HAP-1 (cell line): Measurements from ENCODE around the gene SLC26A11.
"Not testable (repeated sequence)": the region's sequence is repeated elsewhere in the genome, so short reads cannot be mapped to it uniquely, and the experiment has no call there.

Experiments used
- DNase-seq, 2 experiments: peaks; one replicate each; pipeline ENCODE4 v3.0.0-alpha.2; 2016 to 2020; ENCODE audit warnings: low spot score in 2 of 2
- H3K27me3 ChIP-seq: fragments of 250-450 bp; sonication (Bioruptor Pico); 2 replicates; pipeline ENCODE4 v1.5.1; 2020; ENCODE audit warnings: low read depth, mild to moderate bottlenecking, moderate library complexity
- H3K36me3 ChIP-seq: fragments of 250-450 bp; sonication (Bioruptor Pico); replicated peaks from 2 replicates; pipeline ENCODE4 v1.5.1; 2020; ENCODE audit warnings: mild to moderate bottlenecking
- H3K4me1 ChIP-seq: fragments of 250-450 bp; sonication (Bioruptor Pico); 2 replicates; pipeline ENCODE4 v1.5.1; 2020; ENCODE audit warnings: mild to moderate bottlenecking
- H3K4me3 ChIP-seq: fragments of 250-450 bp; sonication (Bioruptor Pico); 2 replicates; pipeline ENCODE4 v1.5.1; 2020; ENCODE audit warnings: mild to moderate bottlenecking, moderate library complexity
- H3K9me3 ChIP-seq: fragments of 250-450 bp; sonication (Bioruptor Pico); 2 replicates; pipeline ENCODE4 v1.5.1; 2020; ENCODE audit warnings: mild to moderate bottlenecking, moderate library complexity
- in situ Hi-C: fragments of 300-500 bp; cut with MboI; formaldehyde crosslinking; loops from 3 replicates; pipeline ENCODE4 v1.14.3; 2020; ENCODE audit warnings: low sequenced_read_pairs, inconsistent platforms, mixed read lengths

The SLC26A11 gene

DNA sequence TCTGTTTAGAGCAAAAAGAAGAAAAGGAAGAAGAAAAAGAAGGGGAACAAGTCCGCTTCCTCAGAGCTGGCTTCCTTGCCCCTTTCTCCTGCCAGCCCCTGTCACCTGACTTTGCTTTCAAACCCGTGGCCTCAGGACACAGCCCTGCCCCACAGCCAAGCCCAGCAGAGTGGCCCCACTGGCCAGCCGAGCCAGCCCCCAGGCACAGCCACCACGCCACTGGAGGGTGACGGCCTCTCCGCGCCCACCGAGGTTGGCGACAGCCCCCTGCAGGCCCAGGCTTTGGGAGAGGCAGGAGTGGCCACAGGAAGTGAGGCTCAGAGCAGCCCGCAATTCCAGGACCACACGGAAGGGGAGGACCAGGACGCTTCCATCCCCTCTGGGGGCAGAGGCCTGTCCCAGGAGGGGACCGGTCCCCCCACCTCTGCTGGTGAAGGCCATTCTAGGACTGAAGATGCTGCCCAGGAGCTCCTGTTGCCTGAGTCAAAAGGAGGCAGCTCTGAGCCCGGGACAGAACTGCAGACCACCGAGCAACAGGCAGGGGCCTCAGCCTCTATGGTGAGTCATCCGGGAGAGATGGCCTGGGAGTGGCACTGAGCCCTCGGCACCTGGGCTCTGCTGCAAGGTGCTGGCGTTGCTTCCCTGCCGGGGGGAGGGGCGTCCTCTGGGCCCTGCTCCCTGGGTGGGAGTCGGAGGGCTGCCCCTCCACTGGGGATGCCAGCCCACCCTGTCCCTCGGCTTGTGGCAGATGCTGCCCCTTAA lies 67.8 kb downstream of the SLC26A11 start:
- DNase-seq = no peak
- Histone ChIP-seq H3K9me3 (no peaks in the 10 kb centered on the region), H3K4me1 (no peaks in the 10 kb centered on the region), H3K27me3 (no peaks in the 10 kb centered on the region), H3K36me3 (peaks cover 23% of the 10 kb centered on the region), H3K4me3 (no peak overlapping the region)
- in situ Hi-C loops = no loop called here

DNA sequence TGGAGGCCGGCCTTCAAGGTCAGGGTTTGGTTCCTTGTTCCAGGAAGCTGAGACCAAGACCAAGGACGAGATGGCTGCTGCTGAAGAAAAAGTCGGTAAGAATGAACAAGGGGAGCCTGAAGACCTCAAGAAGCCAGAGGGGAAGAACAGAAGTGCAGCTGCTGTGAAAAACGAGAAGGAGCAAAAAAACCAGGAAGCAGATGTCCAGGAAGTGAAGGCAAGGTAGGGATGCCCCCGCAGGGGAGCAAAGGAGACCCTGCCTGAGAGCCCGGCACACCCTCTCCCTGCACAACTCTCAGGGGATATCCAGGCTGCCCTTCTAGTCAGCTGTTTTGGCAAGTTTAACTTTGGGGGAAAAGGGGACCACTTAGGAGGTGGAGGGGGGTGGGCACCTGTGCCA lies 69.4 kb downstream of the SLC26A11 start:
- peaks cover 24% of the 10 kb centered on the region for H3K36me3 ChIP-seq
- no peak for DNase-seq
- no peaks in the 10 kb centered on the region for H3K4me1 ChIP-seq
- H3K9me3 ChIP-seq = no peaks in the 10 kb centered on the region
- H3K4me3 ChIP-seq = no peak overlapping the region
- in situ Hi-C loops = no loop called here
- H3K27me3 ChIP-seq = no peaks in the 10 kb centered on the region

DNA sequence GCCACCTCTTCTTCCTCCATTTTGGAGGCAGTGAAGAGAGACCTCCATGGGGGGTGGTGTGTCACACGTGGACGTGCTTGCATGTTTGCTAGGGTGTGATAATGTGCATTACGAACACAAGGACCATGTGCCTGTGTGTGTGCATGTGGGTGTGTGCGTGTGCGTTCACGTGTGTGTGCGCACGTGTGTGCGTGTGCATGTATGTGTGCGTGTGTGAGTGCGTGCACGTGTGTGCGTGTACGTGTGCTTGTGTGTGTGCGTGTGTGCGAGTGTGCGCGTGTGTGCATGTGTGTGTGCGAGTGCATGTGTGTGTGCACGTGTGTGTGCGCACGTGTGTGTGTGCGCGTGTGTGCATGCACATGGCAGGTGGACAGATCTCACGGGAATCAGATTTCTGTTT lies 69.9 kb downstream of the SLC26A11 start:
- in situ Hi-C loops = no loop called here
- no peaks in the 10 kb centered on the region for H3K9me3 ChIP-seq
- no peaks in the 10 kb centered on the region for H3K4me1 ChIP-seq
- H3K36me3 ChIP-seq = peaks cover 27% of the 10 kb centered on the region
- no peak overlapping the region for H3K4me3 ChIP-seq
- DNase-seq = no peak
- no peaks in the 10 kb centered on the region for H3K27me3 ChIP-seq

DNA sequence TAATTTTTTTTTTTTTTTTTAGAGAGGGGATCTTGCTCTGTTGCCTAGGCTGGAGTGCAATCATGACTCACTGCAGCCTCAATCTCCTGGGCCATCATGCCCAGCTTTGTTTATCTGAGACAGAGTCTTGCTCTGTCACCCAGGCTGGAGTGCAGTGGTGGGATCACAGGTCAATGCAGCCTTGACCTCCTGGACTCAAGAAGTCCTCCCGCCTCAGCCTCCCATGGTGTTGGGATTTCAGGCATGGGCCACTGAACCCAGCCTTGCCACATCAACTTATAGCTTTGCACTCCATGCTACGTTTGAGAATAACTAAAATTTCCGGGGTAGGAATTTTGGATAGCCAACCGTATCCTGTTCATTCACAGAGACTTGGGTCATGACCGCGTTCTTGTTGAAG lies 71.0 kb downstream of the SLC26A11 start:
- Histone ChIP-seq H3K4me3 (no peak overlapping the region), H3K4me1 (no peaks in the 10 kb centered on the region), H3K36me3 (peaks cover 31% of the 10 kb centered on the region), H3K9me3 (no peaks in the 10 kb centered on the region), H3K27me3 (no peaks in the 10 kb centered on the region)
- DNase-seq = no peak
- in situ Hi-C loops = no loop called here

DNA sequence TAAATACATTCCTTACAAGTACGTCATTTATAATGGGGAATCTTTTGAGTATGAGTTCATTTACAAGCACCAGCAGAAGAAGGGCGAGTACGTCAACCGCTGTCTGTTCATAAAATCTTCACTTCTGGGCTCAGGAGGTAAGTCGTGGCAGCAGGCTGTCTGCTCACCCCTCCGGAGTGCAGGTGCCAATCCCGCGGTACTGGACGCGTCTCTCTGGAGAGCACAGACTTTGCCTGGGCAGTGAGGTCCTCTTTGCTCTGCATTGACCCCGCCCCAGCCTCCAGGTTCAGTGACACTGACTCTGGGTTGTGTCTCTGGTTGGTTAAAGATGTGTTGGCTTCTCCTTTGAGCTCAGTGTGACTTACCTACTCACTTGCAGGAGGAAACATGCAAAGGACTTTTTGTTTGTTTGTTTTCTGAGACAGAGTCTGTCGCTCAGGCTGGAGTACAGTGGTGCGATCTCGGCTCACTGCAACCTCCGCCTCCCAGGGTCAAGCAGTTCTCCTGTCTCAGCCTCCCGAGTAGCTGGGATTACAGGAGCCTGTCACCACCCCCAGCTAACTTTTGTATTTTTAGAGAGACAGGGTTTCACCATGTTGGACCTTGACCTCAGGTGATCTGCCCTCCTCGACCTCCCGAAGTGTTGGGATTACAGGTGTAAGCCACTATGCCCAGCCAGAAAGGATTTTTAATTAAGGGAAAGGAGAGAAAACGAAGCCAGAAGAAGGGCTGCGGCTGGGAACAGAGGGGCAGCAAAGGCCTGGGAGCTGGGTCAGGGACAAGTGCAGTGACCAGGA lies 71.7 kb downstream of the SLC26A11 start:
- in situ Hi-C loops = no loop called here
- Histone ChIP-seq H3K27me3 (no peaks in the 10 kb centered on the region), H3K4me3 (no peak overlapping the region), H3K4me1 (no peaks in the 10 kb centered on the region), H3K36me3 (peaks cover 31% of the 10 kb centered on the region), H3K9me3 (no peaks in the 10 kb centered on the region)
- DNase-seq = no peak

DNA sequence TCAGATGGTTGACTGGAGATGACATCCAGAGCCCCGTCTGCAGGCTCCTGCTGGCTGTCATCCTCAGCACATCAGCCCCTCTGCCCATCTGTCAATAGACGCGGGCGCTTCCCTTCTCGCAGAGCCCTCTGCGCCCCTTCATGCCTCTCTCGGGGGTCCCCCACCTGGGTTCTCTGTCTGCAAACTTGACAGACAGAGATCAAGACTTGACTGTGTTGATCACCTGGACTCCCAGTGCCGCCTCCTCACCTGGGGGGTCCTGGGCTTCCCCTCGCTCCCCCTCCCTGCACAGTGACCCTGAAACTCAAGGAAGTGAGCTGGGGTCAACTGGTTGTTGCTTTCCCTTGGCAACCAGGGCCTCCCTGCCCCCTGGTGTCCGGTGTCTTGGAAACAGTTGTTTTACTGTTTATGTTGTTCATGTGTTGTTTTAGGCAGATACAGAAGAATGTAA lies 72.3 kb downstream of the SLC26A11 start:
- H3K36me3 ChIP-seq = peaks cover 31% of the 10 kb centered on the region
- H3K27me3 ChIP-seq = no peaks in the 10 kb centered on the region
- H3K4me1 ChIP-seq = no peaks in the 10 kb centered on the region
- no peaks in the 10 kb centered on the region for H3K9me3 ChIP-seq
- no peak for DNase-seq
- in situ Hi-C loops = no loop called here
- H3K4me3 ChIP-seq = no peak overlapping the region

DNA sequence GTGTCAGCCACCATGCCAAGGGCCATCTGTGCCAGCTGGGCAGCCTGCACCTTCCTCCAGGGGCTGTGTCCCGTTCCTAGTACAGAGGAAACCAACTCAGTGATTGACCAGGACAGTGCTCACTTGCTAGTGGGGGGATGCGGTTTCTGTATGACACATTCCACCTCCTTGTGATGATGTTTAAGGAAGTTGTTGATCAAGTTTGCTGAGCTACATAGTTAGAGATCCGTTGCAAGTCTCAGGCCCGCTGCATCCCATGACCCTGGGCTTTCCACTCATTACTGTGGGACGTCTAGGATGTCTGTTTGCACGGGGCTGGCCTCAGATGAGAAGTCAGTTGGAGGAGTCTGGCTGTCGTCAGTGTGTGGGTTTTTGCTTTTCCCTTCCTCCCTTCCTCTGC lies 74.0 kb downstream of the SLC26A11 start:
- Histone ChIP-seq H3K4me3 (no peak overlapping the region), H3K36me3 (peaks cover 35% of the 10 kb centered on the region), H3K9me3 (no peaks in the 10 kb centered on the region), H3K27me3 (no peaks in the 10 kb centered on the region), H3K4me1 (no peaks in the 10 kb centered on the region)
- no peak for DNase-seq
- in situ Hi-C loops = no loop called here

DNA sequence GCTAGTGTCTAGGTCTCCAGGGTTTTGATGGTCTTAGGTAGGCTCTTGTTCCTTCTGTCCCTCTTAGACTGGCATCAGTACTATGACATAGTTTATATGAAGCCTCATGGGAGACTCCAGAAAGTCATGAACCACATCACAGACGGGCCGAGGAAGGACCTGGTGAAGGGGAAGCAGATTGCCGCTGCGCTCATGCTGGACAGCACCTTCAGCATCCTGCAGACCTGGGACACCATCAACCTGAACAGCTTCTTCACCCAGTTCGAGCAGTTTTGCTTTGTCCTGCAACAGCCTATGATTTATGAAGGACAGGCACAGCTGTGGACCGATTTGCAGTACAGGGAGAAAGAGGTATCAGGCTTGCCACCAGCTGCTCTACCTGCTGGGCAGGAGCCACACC lies 74.4 kb downstream of the SLC26A11 start:
- Histone ChIP-seq H3K9me3 (no peaks in the 10 kb centered on the region), H3K27me3 (no peaks in the 10 kb centered on the region), H3K36me3 (peaks cover 39% of the 10 kb centered on the region), H3K4me1 (no peaks in the 10 kb centered on the region), H3K4me3 (no peak overlapping the region)
- no peak for DNase-seq
- in situ Hi-C loops = no loop called here

DNA sequence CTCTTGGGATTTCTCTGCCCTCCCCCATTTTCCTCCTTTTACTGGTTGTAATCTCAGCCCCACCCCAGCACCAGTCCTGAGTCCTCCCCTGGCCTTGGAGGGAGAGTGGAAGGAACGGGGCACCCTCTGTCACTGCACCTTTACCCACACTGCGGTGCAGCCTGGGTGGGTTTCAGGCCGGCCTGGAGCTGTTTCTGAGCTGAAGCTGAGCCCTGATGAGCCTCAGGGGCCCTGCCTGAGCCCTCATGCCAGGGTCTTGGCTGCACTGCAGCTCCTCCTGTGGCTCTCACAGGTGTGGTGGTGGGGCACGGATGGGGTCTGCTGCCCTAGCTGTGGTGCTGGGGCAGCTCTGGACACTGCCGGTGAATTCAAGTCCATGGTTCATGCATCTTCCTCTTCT lies 74.9 kb downstream of the SLC26A11 start:
- Histone ChIP-seq H3K4me3 (no peak overlapping the region), H3K9me3 (no peaks in the 10 kb centered on the region), H3K4me1 (no peaks in the 10 kb centered on the region), H3K36me3 (peaks cover 40% of the 10 kb centered on the region), H3K27me3 (no peaks in the 10 kb centered on the region)
- no peak for DNase-seq
- in situ Hi-C loops = no loop called here

DNA sequence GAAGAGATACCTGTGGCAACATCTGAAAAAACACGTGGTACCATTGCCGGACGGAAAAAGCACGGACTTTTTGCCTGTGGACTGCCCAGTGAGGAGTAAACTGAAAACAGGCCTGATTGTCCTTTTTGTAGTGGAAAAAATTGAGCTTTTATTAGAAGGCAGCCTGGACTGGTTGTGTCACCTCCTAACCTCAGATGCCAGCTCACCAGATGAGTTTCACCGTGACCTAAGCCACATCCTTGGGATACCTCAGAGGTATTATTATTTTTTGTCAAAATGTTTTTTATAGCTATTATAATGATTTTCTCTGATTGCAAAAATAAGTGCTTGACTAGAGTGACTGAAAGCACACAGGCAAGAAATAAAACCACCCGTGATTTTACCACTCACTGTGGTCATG lies 75.3 kb downstream of the SLC26A11 start:
- H3K27me3 ChIP-seq = no peaks in the 10 kb centered on the region
- in situ Hi-C loops = no loop called here
- no peaks in the 10 kb centered on the region for H3K9me3 ChIP-seq
- DNase-seq = no peak
- no peak overlapping the region for H3K4me3 ChIP-seq
- H3K36me3 ChIP-seq = peaks cover 39% of the 10 kb centered on the region
- H3K4me1 ChIP-seq = no peaks in the 10 kb centered on the region

DNA sequence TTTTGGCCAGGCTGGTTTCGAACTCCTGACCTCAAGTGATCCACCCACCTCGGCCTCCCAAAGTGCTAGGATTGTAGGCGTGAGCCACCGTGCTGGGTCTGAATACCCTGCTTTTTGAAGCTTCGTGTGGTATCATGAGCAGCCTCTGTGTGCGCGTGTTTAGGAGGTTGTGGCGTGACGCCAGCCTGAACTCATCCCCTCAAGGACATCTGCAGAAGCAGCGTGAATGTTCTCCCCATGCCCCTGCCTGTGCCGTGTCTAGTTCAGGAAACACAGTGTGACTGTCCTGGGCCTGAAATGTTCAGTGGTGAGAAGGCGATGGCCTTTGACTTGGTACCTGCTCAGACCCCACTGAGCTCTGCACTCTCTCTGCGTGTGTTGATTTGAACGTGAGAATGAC lies 76.0 kb downstream of the SLC26A11 start:
- Histone ChIP-seq H3K4me1 (no peaks in the 10 kb centered on the region), H3K4me3 (no peak overlapping the region), H3K9me3 (no peaks in the 10 kb centered on the region), H3K27me3 (no peaks in the 10 kb centered on the region), H3K36me3 (peaks cover 45% of the 10 kb centered on the region)
- in situ Hi-C loops = no loop called here
- DNase-seq = no peak

DNA sequence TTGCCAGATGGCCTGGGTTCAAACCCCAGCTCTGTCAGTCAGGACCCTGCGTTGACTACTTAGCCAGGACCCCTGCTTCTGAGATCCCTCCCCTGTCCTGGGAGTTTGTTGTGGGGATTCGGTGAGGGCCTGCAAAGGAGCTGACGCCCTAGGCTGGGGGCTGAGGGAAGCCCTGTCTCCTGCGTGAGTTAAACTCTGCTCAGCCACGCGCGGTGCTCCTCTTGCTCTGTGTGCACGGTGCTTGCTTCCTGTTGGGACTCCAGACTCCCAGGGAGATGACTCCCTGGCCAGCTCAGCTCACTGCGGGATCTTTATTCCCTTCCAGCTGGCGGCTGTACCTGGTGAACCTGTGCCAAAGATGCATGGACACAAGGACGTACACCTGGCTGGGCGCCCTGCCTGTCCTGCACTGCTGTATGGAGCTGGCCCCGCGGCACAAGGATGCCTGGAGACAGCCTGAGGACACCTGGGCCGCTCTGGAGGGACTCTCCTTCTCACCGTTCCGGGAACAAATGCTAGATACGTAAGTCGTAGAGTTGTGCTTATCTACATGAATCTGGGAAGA lies 77.9 kb downstream of the SLC26A11 start:
- peaks cover 39% of the 10 kb centered on the region for H3K36me3 ChIP-seq
- H3K9me3 ChIP-seq = no peaks in the 10 kb centered on the region
- H3K27me3 ChIP-seq = no peaks in the 10 kb centered on the region
- H3K4me1 ChIP-seq = no peaks in the 10 kb centered on the region
- in situ Hi-C loops = no loop called here
- DNase-seq = no peak
- H3K4me3 ChIP-seq = no peak overlapping the region

DNA sequence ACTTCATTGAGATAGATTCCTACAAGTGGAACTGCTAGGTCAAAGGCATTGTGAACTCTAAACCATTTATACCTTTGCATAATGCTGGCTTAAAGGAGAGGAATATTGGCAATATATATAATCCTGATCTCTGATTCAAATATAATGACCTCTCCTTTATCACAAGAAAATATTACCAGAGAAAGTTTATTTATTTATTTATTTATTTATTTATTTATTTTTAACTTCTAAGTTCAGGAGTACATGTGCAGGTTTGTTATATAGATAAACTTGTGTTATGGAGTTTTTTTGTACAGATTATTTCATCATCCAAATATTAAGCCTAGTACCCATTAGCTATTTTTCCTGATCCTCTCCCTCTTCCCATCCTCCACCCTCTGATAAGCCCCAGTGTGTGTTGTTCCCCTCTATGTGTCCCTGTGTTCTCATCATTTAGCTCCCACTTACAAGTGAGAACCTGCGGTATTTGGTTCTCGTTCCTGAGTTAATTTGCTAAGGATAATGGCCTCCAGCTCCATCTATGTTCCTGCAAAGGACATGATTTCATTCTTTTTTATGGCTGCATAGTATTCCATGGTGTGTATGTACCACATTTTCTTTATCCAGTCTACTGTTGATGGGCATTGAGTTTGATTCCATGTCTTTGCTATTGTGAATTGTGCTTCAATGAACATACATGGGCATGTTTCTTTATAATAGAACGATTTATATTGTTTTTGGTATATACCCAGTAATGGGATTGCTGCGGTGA lies 79.3 kb downstream of the SLC26A11 start:
- DNase-seq, H3K4me1 ChIP-seq, H3K9me3 ChIP-seq, H3K27me3 ChIP-seq, in situ Hi-C loops, H3K4me3 ChIP-seq: not testable (repeated sequence)
- H3K36me3 ChIP-seq = peaks cover 49% of the 10 kb centered on the region

DNA sequence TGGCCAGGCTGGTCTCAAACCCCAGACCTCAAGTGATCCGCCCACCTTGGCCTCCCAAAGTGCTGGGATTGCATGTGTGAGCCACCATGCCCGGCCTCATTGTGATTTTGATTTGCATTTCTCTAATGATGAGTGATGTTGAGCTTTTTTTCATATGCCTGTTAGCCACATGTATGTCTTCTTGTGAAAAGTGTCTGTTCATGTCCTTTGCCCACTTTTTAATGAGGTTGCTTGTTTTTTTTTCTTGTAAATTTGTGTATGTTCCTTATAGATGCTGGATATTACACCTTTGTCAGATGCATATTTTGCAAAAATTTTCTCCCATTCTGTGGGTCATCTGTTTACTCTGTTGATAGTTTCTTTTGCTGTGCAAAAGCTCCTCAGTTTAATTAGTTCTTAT lies 80.5 kb downstream of the SLC26A11 start:
- in situ Hi-C loops, H3K4me1 ChIP-seq, H3K9me3 ChIP-seq, H3K27me3 ChIP-seq, H3K4me3 ChIP-seq, DNase-seq: not testable (repeated sequence)
- H3K36me3 ChIP-seq = peaks cover 44% of the 10 kb centered on the region
